NCI-H524 (cell line): Measurements from ENCODE around the gene MBP.

Experiments
- DNase-seq, 2 experiments: peaks; one replicate each; lab custom pipeline; 2025; lab: John Stamatoyannopoulos, UW

Gene MBP

GRCh38 chr18:76941284-76941683, 191.3 kb downstream of the MBP start:
- no peak for DNase-seq

- no peak for DNase-seq
These were observed 194.0 kb downstream of the MBP start for GRCh38 chr18:76938619-76939018.

GRCh38 chr18:76937597-76937996, 195.0 kb downstream of the MBP start:
- DNase-seq = no peak

- no peak for DNase-seq
These were observed 195.7 kb downstream of the MBP start for GRCh38 chr18:76936877-76937276.

- no peak for DNase-seq
These were observed 196.8 kb downstream of the MBP start for GRCh38 chr18:76935722-76936337.

GRCh38 chr18:76932026-76932819, 200.4 kb downstream of the MBP start:
- no peak for DNase-seq

GRCh38 chr18:76931171-76931570, 201.4 kb downstream of the MBP start:
- DNase-seq = peak in 1 of 2 experiments; percentile 9
